Activated T-cell treated with anti-CD3 and anti-CD28 coated beads, Interleukin-2, amount 50 U/mL, for 72 hours (primary cell): ENCODE data around the gene AOPEP. TPM values are rescaled to one million over a fixed set of nuclear protein-coding genes. Genes with fewer than 3 reads are reported as not detected.

Source experiments
- ATAC-seq, 2 donors: fragments of 150-1000 bp; cut with Tn5 transposase; replicated peaks in 1 of 2; 2 replicates each; pipeline ENCODE4 v1.10.0; 2021; ENCODE audit warnings: moderate library complexity in 2 of 2, mild to moderate bottlenecking in 1 of 2
- DNase-seq, 2 donors: peaks; one replicate each; pipeline ENCODE4 v3.0.0; 2021 to 2022; ENCODE audit warnings: mixed read lengths in 1 of 2
- H3K27ac Mint-ChIP-seq: one replicate; pipeline ENCODE4 v1.8.0; 2022; ENCODE audit warnings: mild to moderate bottlenecking, moderate library complexity, mixed read lengths
- H3K27me3 Mint-ChIP-seq: one replicate; pipeline ENCODE4 v1.8.0; 2022; ENCODE audit warnings: low read depth, mixed read lengths
- H3K36me3 Mint-ChIP-seq, 2 donors: one replicate each; pipeline ENCODE4 v1.8.0; 2022; ENCODE audit warnings: mixed read lengths in 2 of 2, mild to moderate bottlenecking in 1 of 2; ENCODE audit not compliant: insufficient read depth in 2 of 2
- H3K4me1 Mint-ChIP-seq: one replicate; pipeline ENCODE4 v1.8.0; 2022; ENCODE audit warnings: low read depth, mixed read lengths
- H3K4me3 Mint-ChIP-seq, 2 donors: one replicate each; pipeline ENCODE4 v1.8.0; 2022; ENCODE audit warnings: mild to moderate bottlenecking in 2 of 2, mixed read lengths in 2 of 2, moderate library complexity in 2 of 2
- H3K9me3 Mint-ChIP-seq, 2 donors: one replicate each; pipeline ENCODE4 v1.8.0; 2022; ENCODE audit warnings: mixed read lengths in 2 of 2
- total RNA-seq, 2 donors: library from RNA; stranded (reverse); gene quantifications; one replicate each; pipeline ENCODE4 v1.2.3, GENCODE V29; 2022

AOPEP gene
- total RNA-seq, 2 donors from 2014 or later: 9.0 to 13.2 TPM

DNA sequence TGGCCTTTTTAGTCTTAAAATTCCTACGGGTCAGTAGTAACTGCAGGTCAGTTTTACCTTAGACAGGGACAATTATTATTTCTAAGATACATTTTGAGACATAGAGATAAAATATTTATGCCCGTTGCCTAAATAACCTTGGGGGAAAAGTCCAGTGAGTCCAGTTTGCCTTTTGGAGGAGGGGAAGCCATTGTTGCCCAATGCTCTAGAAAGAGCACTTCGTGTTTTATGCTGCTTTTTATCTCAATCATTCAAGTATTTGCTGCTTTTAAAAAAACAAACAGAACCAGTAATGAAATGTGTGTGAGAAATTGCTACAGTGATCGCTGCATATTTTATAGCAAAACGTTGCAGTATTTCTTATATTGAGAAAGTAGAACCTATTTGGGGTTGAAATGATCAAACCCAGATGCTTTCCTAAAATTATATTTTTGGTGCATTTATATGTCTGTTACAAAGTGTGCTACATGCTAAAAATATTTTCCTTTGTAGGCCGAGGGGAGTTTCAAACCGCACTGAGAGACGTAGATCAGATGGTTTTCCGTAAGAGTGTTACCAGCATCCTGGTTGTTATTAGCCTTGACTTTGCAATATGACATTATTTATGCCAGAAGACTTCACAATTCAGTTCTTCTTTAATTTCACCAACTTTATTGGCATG lies 266.8 kb downstream of the AOPEP start:
- no peak overlapping the region for H3K27ac Mint-ChIP-seq
- H3K9me3 Mint-ChIP-seq: no peaks in the 10 kb centered on the region
- ATAC-seq (no peak), DNase-seq (no peak)
- no peak overlapping the region for H3K4me3 Mint-ChIP-seq
- H3K36me3 Mint-ChIP-seq: peaks cover 0 to 1% of the 10 kb centered on the region in 2 donors
- no peaks in the 10 kb centered on the region for H3K4me1 Mint-ChIP-seq
- H3K27me3 Mint-ChIP-seq: peaks cover 3% of the 10 kb centered on the region

- Mint-ChIP-seq H3K9me3 (no peaks in the 10 kb centered on the region), H3K27me3 (peaks cover 8% of the 10 kb centered on the region), H3K4me1 (no peaks in the 10 kb centered on the region), H3K27ac (no peak overlapping the region), H3K36me3 (peaks cover 0 to 1% of the 10 kb centered on the region in 2 donors), H3K4me3 (no peak overlapping the region)
- ATAC-seq (no peak), DNase-seq (no peak)
Measured at GRCh38 chr9:94993821-94994165, 267.3 kb downstream of the AOPEP start.

DNA sequence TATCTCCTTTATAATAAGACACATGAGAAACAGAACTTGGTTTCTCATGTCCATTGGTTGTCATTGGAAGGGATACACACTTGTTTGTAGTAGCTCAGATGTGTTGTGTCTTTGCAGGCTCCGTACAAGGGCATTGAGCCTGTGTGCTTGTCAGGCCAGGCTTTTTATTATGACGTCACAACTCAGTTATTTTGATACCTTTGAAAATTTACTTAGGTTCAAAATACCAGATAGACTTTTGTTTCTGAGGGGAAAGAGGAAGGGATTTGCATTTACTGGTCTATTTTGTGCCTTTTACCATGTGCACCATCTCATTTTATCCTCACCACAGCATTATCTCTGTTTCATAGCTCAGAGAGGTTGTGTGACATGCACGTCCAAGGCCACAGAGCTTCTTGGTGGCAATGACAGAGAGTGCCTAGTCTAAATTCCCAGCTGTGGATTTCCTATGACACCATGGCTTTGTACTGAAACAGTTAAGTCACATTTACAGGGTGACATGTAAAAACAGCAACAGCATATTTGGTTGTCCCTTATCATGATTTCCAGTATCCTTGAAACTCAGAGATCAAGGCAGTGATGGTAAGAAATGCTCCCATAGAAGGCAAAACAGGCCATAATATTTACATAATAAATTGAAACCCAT lies 268.7 kb downstream of the AOPEP start:
- DNase-seq (no peak), ATAC-seq (no peak)
- Mint-ChIP-seq H3K9me3 (no peaks in the 10 kb centered on the region), H3K4me3 (no peak overlapping the region), H3K27ac (no peak overlapping the region), H3K27me3 (peaks cover 12% of the 10 kb centered on the region), H3K4me1 (no peaks in the 10 kb centered on the region), H3K36me3 (peaks cover 0 to 1% of the 10 kb centered on the region in 2 donors)

- H3K36me3 Mint-ChIP-seq: peaks cover 0 to 1% of the 10 kb centered on the region in 2 donors
- H3K4me3 Mint-ChIP-seq: no peak overlapping the region
- H3K4me1 Mint-ChIP-seq: no peaks in the 10 kb centered on the region
- H3K9me3 Mint-ChIP-seq: no peaks in the 10 kb centered on the region
- no peak overlapping the region for H3K27ac Mint-ChIP-seq
- DNase-seq: no peak
- no peak for ATAC-seq
- H3K27me3 Mint-ChIP-seq: peaks cover 19% of the 10 kb centered on the region
Measured at GRCh38 chr9:94996641-94997040, 270.1 kb downstream of the AOPEP start.

- no peak overlapping the region for H3K27ac Mint-ChIP-seq
- DNase-seq (no peak), ATAC-seq (no peak)
- no peaks in the 10 kb centered on the region for H3K9me3 Mint-ChIP-seq
- peaks cover 29% of the 10 kb centered on the region for H3K27me3 Mint-ChIP-seq
- peaks cover 0 to 1% of the 10 kb centered on the region in 2 donors for H3K36me3 Mint-ChIP-seq
- no peak overlapping the region for H3K4me3 Mint-ChIP-seq
- H3K4me1 Mint-ChIP-seq: no peaks in the 10 kb centered on the region
Measured at GRCh38 chr9:94997727-94998126, 271.2 kb downstream of the AOPEP start.

DNA sequence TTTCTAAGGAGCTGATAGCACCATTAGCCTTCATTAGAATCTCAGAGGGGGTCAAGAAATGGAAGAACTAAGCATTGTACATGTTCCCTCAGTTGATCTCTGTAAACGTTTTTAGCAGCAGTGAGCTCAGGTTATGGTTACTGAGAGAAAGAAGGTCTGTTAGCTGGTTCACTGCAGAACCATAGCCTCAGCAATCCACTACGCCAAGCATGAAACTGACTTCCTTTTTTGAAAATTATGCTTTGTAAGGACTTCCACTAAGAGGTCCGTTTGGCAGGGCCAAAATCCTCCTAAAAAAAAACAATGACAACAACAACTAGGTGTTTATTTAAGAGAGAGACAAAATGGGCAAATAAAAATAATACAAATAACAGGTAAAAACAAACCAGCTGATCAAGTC lies 273.3 kb downstream of the AOPEP start:
- ATAC-seq (no peak), DNase-seq (no peak)
- H3K36me3 Mint-ChIP-seq: no peaks in the 10 kb centered on the region
- H3K4me1 Mint-ChIP-seq: no peaks in the 10 kb centered on the region
- H3K4me3 Mint-ChIP-seq: no peak overlapping the region
- H3K9me3 Mint-ChIP-seq: no peaks in the 10 kb centered on the region
- peaks cover 40% of the 10 kb centered on the region for H3K27me3 Mint-ChIP-seq
- no peak overlapping the region for H3K27ac Mint-ChIP-seq

DNA sequence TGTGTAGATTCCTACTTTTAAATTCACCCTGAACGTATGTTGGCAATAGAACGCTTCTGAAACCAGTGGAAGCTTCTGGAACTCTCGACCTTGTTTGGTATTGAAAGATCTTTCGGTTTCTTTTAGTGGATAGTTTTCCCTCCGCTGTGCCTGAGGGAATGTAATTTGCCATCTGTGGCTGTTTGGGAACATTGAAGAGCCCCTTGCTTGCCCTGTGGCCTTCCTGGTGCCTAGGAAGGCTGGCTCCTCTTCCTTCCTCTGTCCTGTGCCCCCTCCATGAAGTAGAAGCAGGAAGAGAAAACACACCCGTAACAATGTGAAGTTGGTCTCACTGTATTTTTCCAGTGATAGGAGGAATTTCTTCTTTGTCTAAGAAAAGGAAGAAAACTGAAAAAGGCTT lies 274.3 kb downstream of the AOPEP start:
- H3K4me3 Mint-ChIP-seq: no peak overlapping the region
- H3K27ac Mint-ChIP-seq: no peak overlapping the region

DNA sequence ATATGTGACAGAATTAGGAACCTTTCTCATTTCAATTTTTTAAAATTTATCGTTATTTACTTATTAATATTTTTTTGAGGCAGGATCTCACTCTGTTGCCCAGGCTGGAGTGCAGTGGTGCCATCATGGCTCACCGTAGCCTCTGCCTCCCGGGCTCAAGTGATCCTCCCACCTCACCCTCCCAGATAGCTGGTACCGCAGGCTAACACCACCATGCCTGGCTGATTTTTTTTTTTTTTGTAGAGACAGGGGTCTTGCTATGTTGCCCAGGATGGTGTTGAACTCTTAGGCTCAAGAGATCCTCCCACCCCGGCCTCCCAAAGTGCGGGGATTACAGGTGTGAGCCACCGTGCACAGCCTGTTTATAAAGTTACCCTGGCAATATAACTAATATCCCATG lies 275.2 kb downstream of the AOPEP start:
- Mint-ChIP-seq H3K36me3 (peaks cover 0 to 1% of the 10 kb centered on the region in 2 donors), H3K9me3 (no peaks in the 10 kb centered on the region), H3K27me3 (peaks cover 46% of the 10 kb centered on the region), H3K4me3 (no peak overlapping the region), H3K27ac (no peak overlapping the region), H3K4me1 (no peaks in the 10 kb centered on the region)
- ATAC-seq: no peak
- DNase-seq: no peak

More for the DNA sequence above, 274.3 kb downstream of the AOPEP start:
- ATAC-seq (no peak), DNase-seq (no peak)
- H3K36me3 Mint-ChIP-seq: peaks cover 0 to 1% of the 10 kb centered on the region in 2 donors
- H3K4me1 Mint-ChIP-seq: no peaks in the 10 kb centered on the region
- peaks cover 40% of the 10 kb centered on the region for H3K27me3 Mint-ChIP-seq
- no peaks in the 10 kb centered on the region for H3K9me3 Mint-ChIP-seq

DNA sequence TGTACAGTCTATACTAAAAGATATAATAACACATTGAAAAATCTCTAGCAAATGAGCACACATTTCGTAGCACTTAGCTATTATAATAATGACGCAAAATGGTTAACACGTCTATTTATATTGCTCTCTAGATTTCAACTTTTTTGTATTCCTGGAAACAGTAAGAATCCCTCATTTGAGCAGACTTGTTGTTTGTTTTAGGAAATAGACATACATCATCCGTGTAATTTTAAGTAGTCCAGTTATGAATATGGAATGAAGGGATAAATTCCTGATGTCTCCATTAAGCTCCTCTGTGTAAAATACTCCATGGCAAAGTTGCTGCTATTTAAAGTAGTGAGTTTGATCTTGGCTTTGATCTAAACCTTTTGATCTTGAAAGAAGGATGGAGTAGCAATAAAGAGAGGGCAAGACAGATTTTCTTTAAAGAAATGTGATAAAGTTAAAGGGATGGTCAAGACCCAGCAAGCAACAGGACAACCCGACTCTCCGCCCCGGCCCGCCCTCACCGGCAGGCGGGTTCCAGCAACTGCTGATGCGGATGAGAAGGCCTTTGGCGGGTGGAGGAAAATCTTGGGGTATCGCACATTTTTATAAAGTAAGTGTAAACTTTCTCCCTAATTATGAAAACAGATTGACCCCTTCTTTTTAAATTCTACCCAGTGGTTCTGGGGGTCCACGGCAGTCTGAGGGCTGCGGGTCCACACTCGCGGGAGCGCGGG lies 277.4 kb downstream of the AOPEP start:
- peak in 1 of 2 donors; percentile 17 for ATAC-seq
- H3K9me3 Mint-ChIP-seq: no peaks in the 10 kb centered on the region
- peak; percentile 25 to 38 for DNase-seq
- peak overlapping the region; percentile 64 to 90 for H3K4me3 Mint-ChIP-seq
- peak overlapping the region; percentile 82 for H3K27ac Mint-ChIP-seq
- peaks cover 16% of the 10 kb centered on the region for H3K4me1 Mint-ChIP-seq
- peaks cover 40% of the 10 kb centered on the region for H3K27me3 Mint-ChIP-seq
- H3K36me3 Mint-ChIP-seq: peaks cover 0 to 1% of the 10 kb centered on the region in 2 donors

DNA sequence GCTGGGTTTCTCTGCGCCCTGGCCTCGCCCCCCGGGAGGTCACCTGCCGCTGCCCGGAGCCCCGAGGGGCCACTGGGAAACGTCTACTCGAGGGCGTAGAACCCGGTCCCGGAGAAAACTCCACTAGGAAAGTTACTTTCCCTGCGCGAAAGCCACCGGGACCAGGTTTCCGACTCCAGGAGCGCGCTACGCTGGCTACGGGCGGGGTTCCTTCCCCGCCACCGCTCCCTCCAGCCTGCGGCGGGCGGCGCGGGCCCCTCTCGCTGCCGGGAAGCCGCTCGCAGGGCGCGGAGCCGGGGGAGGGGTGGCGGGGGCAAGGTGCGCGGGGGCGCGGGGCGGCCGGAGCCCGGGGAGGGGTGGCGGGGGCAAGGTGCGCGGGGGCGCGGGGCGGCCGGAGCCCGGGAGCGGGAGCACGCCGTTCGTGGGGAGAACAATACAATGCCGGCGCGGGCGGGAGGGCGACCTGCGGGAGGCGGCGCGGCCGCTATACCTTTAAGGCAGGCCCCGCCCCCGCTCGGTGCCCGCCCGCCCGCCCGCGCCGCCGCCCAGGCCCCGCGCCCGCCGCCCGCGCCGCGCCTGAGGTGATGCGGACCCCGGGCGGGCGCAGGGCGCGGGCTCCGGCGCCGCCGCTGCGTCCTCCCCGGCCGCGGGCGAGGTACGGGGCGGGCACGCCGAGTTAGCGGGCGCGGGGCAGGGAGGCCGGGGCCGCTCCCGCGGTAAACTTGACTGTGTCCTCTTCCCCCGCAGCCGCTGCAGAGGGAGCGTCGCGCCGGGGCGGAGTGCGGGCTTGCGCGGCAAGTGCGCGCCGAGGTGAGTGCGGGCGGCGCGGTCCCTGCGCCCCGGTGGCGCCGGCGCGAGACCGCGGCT lies 278.1 kb downstream of the AOPEP start:
- ATAC-seq: peak; percentile 81 to 85
- H3K27ac Mint-ChIP-seq: no peak overlapping the region
- peaks cover 16% of the 10 kb centered on the region for H3K4me1 Mint-ChIP-seq
- peaks cover 37% of the 10 kb centered on the region for H3K27me3 Mint-ChIP-seq
- DNase-seq: peak; percentile 45 to 59
- H3K36me3 Mint-ChIP-seq: peaks cover 0 to 1% of the 10 kb centered on the region in 2 donors
- no peaks in the 10 kb centered on the region for H3K9me3 Mint-ChIP-seq
- H3K4me3 Mint-ChIP-seq: peak overlapping the region; percentile 64 to 90

DNA sequence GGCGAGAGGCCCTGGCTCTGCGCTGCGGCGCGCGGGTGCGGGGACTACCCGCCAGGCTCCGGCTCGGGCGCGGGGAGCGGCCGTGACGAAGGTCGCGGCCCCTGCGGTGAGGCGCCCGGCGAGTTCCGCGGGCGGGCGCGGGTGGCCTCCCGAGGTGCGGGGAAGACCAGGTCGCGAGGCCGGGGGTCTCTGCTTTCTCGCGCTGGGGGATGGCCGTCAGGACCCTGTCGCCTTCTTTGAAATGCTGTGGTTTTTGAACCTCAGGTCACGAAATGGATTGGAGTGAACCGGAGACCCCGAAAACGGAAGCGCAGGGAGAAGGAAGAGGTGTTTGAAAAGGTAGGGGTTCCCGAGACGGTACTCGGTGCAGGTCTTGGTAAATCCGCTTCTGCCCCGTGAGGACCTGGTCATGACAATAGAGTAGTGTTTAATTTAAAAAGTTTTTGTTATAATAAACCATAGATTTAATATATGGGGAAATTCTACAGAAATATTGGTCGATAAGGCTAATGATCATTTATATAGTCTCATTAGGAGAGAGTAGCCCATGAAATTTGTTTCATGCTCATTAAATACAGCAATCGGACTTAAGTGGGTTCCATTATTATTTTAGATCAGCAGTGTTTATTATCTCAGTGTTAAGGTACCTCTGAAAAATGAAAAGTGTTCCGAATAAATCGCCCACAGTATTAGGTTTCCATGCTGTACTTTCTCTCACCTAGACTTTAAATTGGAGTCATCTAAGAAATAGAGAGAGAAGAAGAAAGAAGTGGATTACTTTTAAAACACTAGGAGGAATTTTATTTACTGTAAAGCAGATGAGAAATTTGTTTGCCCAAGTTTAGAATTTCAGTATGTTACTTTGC lies 279.0 kb downstream of the AOPEP start:
- Mint-ChIP-seq H3K27me3 (peaks cover 37% of the 10 kb centered on the region), H3K4me1 (peaks cover 16% of the 10 kb centered on the region), H3K27ac (no peak overlapping the region), H3K36me3 (peaks cover 0 to 1% of the 10 kb centered on the region in 2 donors), H3K4me3 (peak overlapping the region; percentile 77 to 79), H3K9me3 (no peaks in the 10 kb centered on the region)
- ATAC-seq (no peak), DNase-seq (no peak)

GRCh38 chr9:95007226-95007869 lies 280.8 kb downstream of the AOPEP start:
- Mint-ChIP-seq H3K36me3 (peaks cover 0 to 1% of the 10 kb centered on the region in 2 donors), H3K4me3 (peak overlapping the region; percentile 27 to 54), H3K27me3 (peaks cover 24% of the 10 kb centered on the region), H3K9me3 (no peaks in the 10 kb centered on the region), H3K27ac (no peak overlapping the region), H3K4me1 (peaks cover 16% of the 10 kb centered on the region)
- DNase-seq: no peak
- peak in 1 of 2 donors; percentile 22 for ATAC-seq
